Neural cell (in vitro differentiated cells): ENCODE results near the gene DHPS.

Experiments
- CTCF ChIP-seq: fragments of 450-650 bp; IDR thresholded peaks from 2 replicates; pipeline ENCODE4 v1.5.1; 2014; ENCODE audit warnings: antibody characterized with exemption, mild to moderate bottlenecking, moderate library complexity; ENCODE audit not compliant: poor library complexity, severe bottlenecking
- EP300 ChIP-seq: fragments of 450-650 bp; conservative IDR thresholded peaks from 2 replicates; pipeline ENCODE4 v1.6.1; 2014; ENCODE audit warnings: antibody characterized with exemption, mild to moderate bottlenecking, moderate library complexity; ENCODE audit not compliant: poor library complexity, severe bottlenecking
- EZH2 ChIP-seq: fragments of 200-600, 300-800 bp; shearing (Covaris generic), sonication (generic); IDR thresholded peaks from 2 replicates; pipeline ENCODE4 v1.6.1; 2014; ENCODE audit warnings: antibody characterized with exemption, low read length, borderline replicate concordance, mild to moderate bottlenecking; ENCODE audit not compliant: insufficient read depth, poor library complexity, severe bottlenecking
- POLR2AphosphoS5 ChIP-seq: IDR thresholded peaks from 2 replicates; pipeline ENCODE4 v1.6.1; 2012
- RAD21 ChIP-seq: fragments of 450-650 bp; conservative IDR thresholded peaks from 2 replicates; pipeline ENCODE4 v1.6.1; 2014; ENCODE audit warnings: antibody characterized with exemption, mild to moderate bottlenecking, moderate library complexity
- SMC3 ChIP-seq: fragments of 450-650 bp; conservative IDR thresholded peaks from 2 replicates; pipeline ENCODE4 v1.6.1; 2014; ENCODE audit warnings: antibody characterized with exemption, mild to moderate bottlenecking, moderate library complexity; ENCODE audit not compliant: poor library complexity
- TAF1 ChIP-seq: IDR thresholded peaks from 2 replicates; pipeline ENCODE4 v1.6.1; 2012; ENCODE audit warnings: low read depth
- TF ChIP-seq, protein P1 (sequence below): IDR thresholded peaks from 2 replicates; pipeline ENCODE4 v1.6.1; 2012; ENCODE audit warnings: borderline replicate concordance

- TF ChIP-seq CTCF (no peak), POLR2AphosphoS5 (no peak), TAF1 (no peak), EZH2 (no peak), EP300 (no peak), SMC3 (no peak), RAD21 (no peak)
- TF ChIP-seq, protein P1, sequence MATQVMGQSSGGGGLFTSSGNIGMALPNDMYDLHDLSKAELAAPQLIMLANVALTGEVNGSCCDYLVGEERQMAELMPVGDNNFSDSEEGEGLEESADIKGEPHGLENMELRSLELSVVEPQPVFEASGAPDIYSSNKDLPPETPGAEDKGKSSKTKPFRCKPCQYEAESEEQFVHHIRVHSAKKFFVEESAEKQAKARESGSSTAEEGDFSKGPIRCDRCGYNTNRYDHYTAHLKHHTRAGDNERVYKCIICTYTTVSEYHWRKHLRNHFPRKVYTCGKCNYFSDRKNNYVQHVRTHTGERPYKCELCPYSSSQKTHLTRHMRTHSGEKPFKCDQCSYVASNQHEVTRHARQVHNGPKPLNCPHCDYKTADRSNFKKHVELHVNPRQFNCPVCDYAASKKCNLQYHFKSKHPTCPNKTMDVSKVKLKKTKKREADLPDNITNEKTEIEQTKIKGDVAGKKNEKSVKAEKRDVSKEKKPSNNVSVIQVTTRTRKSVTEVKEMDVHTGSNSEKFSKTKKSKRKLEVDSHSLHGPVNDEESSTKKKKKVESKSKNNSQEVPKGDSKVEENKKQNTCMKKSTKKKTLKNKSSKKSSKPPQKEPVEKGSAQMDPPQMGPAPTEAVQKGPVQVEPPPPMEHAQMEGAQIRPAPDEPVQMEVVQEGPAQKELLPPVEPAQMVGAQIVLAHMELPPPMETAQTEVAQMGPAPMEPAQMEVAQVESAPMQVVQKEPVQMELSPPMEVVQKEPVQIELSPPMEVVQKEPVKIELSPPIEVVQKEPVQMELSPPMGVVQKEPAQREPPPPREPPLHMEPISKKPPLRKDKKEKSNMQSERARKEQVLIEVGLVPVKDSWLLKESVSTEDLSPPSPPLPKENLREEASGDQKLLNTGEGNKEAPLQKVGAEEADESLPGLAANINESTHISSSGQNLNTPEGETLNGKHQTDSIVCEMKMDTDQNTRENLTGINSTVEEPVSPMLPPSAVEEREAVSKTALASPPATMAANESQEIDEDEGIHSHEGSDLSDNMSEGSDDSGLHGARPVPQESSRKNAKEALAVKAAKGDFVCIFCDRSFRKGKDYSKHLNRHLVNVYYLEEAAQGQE, result no peak
These were observed 39.4 kb upstream of the DHPS start for GRCh38 chr19:12720851-12721655.
